Type B pancreatic cell (in vitro differentiated cells): ENCODE measurements around the gene SGK1. TPM values are rescaled to one million over a fixed set of nuclear protein-coding genes. Genes with fewer than 3 reads are reported as not detected.

Experiments used
- DNase-seq: peaks from one replicate; pipeline ENCODE4 v3.0.0; 2021; ENCODE audit warnings: mixed read lengths; ENCODE audit not compliant: unreplicated experiment; ENCODE audit errors: extremely low spot score
- H3K27ac Mint-ChIP-seq: 2 replicates; pipeline ENCODE4 v1.8.0; 2021; ENCODE audit warnings: mild to moderate bottlenecking, mixed read lengths
- H3K27me3 Mint-ChIP-seq: 2 replicates; pipeline ENCODE4 v1.8.0; 2021; ENCODE audit warnings: mixed read lengths
- H3K36me3 Mint-ChIP-seq: 2 replicates; pipeline ENCODE4 v1.8.0; 2021; ENCODE audit warnings: mixed read lengths
- H3K4me1 Mint-ChIP-seq: one replicate; pipeline ENCODE4 v1.8.0; 2021; ENCODE audit warnings: mixed read lengths; ENCODE audit not compliant: unreplicated experiment
- H3K4me3 Mint-ChIP-seq: 2 replicates; pipeline ENCODE4 v1.8.0; 2021; ENCODE audit warnings: mild to moderate bottlenecking, mixed read lengths
- H3K9me3 Mint-ChIP-seq: 2 replicates; pipeline ENCODE4 v1.8.0; 2021; ENCODE audit warnings: mixed read lengths
- CTCF ChIP-seq: fragments of 200-600 bp; sonication (generic); conservative IDR thresholded peaks from 2 replicates; pipeline ENCODE4 v1.5.0; 2021; ENCODE audit warnings: antibody characterized with exemption, mild to moderate bottlenecking
- total RNA-seq: library from RNA; stranded (reverse); gene quantifications from 2 replicates; pipeline ENCODE4 v1.2.1, GENCODE V29; 2021; ENCODE audit warnings: low replicate concordance

SGK1 gene
- total RNA-seq, 1 donor from 2014 or later, result 52.6 TPM

GRCh38 chr6:134147034-134147533, 170.8 kb downstream of the SGK1 start:
- Mint-ChIP-seq H3K27me3 (peaks cover 4% of the 10 kb centered on the region), H3K4me1 (peaks cover 10% of the 10 kb centered on the region), H3K27ac (no peak overlapping the region), H3K4me3 (no peak overlapping the region), H3K36me3 (no peaks in the 10 kb centered on the region), H3K9me3 (no peaks in the 10 kb centered on the region)
- no peak for TF ChIP-seq CTCF
- DNase-seq, result no peak

- no peak for TF ChIP-seq CTCF
- Mint-ChIP-seq H3K9me3 (no peaks in the 10 kb centered on the region), H3K4me3 (no peak overlapping the region), H3K36me3 (no peaks in the 10 kb centered on the region), H3K4me1 (peaks cover 10% of the 10 kb centered on the region), H3K27me3 (peaks cover 4% of the 10 kb centered on the region), H3K27ac (no peak overlapping the region)
- no peak for DNase-seq
These were observed 171.5 kb downstream of the SGK1 start for GRCh38 chr6:134146268-134147033.

- no peak overlapping the region for H3K4me3 Mint-ChIP-seq
- no peak for TF ChIP-seq CTCF
- no peak for DNase-seq
- peaks cover 4% of the 10 kb centered on the region for H3K27me3 Mint-ChIP-seq
- no peaks in the 10 kb centered on the region for H3K9me3 Mint-ChIP-seq
- H3K36me3 Mint-ChIP-seq, result no peaks in the 10 kb centered on the region
- peaks cover 10% of the 10 kb centered on the region for H3K4me1 Mint-ChIP-seq
- H3K27ac Mint-ChIP-seq, result no peak overlapping the region
These were observed 172.1 kb downstream of the SGK1 start for GRCh38 chr6:134145786-134146185.

GRCh38 chr6:134138226-134138975, 179.5 kb downstream of the SGK1 start:
- DNase-seq, result no peak
- H3K9me3 Mint-ChIP-seq, result no peaks in the 10 kb centered on the region
- no peaks in the 10 kb centered on the region for H3K36me3 Mint-ChIP-seq
- no peaks in the 10 kb centered on the region for H3K27me3 Mint-ChIP-seq
- TF ChIP-seq CTCF, result no peak
- no peak overlapping the region for H3K4me3 Mint-ChIP-seq
- H3K27ac Mint-ChIP-seq, result no peak overlapping the region
- no peaks in the 10 kb centered on the region for H3K4me1 Mint-ChIP-seq

GRCh38 chr6:134134654-134135053, 183.3 kb downstream of the SGK1 start:
- no peaks in the 10 kb centered on the region for H3K36me3 Mint-ChIP-seq
- H3K4me3 Mint-ChIP-seq, result no peak overlapping the region
- no peaks in the 10 kb centered on the region for H3K9me3 Mint-ChIP-seq
- no peak overlapping the region for H3K27ac Mint-ChIP-seq
- no peaks in the 10 kb centered on the region for H3K27me3 Mint-ChIP-seq
- no peaks in the 10 kb centered on the region for H3K4me1 Mint-ChIP-seq
- DNase-seq, result no peak
- no peak for TF ChIP-seq CTCF
